ENCODE results near the gene ABHD6.
A peak's percentile ranks its signal among the peaks of the same experiment; 100 is the strongest.
"Not testable (repeated sequence)": the region's sequence is repeated elsewhere in the genome, so short reads cannot be mapped to it uniquely, and the experiment has no call there.

ABHD6 gene

DNA sequence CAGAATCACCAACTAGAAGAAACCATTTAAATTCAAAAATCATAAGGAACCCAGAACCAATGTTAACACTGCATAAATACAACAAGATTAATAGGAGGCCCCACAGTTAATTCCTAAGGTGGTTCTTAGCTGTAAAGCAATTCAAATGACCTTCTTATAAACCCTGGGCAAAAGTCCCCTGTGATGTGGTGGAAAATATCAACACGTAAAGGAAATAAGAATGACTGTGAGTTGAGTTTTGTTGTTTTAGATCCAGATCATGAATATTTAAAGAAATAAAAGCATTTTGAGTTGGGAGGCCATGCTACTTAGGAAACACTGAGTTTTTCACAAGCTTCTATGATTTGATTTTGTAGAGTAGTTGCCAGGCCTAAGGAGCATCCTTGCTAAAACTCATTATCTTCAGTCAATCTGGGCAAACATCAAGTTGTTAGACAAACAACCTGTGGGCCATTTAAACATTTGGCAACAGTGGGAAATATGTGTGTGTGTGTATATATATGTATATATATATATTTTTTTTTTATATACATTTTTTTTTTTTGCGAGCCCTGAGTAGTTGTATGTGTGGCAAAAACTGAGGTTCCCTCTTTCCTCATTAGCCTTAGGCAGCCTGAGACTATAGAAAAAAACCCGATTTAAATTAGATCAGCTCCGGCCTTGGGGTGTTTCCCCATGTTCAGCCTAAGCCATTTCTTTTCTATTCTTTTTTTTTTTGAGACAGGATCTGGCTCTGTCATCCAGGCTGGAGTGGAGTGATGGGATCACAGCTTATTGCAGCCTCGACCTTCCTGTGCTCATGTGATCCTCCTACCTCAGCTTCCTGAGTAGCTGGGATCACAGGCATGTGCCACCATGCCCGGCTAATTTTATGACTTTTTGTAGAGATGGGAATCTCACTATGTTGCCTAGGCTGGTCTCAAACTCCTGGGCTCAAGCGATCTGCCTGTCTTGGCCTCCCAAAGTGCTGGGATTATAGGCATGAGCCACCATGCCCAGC lies 87.1 kb downstream of the ABHD6 start:
- DNase-seq = no peak

DNA sequence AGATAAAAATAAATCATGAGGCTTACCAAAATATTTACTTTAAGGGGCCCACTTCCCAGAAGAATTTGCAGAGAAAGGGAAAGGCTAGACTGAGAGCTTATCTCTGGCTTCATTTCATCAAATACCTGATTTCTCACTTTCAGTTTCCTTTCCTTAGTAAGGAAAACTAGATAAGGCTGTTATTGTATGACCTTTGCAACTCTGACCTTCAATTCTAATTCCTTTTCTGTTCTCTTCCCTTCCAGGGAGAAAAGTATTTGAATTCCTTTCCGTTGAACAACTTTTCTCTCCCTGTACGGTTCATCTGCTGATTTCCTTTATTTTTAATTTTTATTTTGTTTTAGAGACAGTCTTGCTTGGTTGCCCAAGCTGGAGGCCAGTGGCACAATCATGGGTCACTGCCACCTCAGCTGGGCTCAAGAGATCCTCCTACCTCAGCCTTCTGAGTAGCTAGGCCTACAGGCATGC lies 88.0 kb downstream of the ABHD6 start:
- DNase-seq = no peak

DNA sequence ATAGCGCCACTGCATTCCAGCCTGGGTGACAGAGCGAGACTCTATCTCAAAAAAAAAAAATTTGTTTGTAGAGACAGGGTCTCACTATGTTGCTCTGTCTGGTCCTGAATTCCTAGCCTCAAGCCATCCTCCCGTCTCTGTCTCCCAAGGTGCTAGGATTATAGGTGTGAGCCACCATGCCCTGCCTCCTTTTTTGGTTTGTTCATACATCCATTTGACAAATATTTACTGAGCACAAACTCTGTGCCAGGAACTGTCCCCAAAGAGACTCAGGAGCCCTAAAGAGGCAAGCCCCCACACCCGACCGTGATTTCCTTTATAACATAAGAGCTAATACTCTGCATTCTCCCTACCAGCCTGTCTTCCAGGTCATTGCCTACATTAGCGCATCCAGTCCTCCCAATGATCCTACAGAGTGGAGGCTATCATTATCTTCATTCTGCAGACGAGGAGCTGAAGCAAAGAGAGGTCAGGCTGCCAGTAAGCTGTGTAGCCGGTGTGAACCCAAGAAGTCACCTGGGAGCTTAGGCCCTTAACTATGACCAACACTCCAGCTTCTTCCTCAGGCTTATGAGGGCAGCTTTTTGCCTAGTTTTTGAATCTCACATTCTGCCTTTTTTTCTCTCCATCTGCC lies 88.8 kb downstream of the ABHD6 start:
- DNase-seq = no peak

DNA sequence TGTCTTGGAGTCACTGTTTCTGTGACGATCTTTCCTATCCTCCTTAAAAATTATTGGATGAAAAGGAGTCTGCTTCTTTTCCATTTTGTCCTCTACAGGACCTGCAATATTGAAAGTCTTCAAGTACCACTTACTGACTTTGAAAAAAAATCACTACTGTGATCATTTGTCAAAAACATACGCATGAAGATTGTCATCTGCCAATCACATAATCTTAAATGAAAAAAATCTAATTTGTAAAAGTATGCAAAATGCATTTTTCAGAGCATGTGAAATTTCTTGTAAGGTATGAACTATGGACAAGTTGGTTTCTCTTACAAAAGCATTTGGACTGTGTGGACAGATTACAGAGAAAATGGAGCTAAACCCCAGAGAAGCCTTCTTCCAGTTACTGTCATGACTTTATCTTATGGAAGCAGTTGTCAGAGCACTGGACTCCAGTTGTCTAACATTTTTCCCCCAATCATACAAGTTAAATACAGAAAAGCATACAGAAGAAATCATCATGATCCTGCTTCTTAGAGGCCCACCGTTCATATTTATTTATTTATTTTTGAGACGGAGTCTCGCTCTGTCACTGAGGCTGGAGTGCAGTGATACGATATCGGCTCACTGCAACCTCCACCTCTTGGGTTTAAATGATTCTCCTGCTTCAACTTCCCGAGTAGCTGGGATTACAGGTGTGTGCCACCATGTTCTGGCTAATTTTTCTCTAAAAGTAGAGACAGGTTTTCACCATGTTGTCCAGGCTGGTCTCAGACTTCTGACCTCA lies 91.7 kb downstream of the ABHD6 start:
- DNase-seq = no peak

DNA sequence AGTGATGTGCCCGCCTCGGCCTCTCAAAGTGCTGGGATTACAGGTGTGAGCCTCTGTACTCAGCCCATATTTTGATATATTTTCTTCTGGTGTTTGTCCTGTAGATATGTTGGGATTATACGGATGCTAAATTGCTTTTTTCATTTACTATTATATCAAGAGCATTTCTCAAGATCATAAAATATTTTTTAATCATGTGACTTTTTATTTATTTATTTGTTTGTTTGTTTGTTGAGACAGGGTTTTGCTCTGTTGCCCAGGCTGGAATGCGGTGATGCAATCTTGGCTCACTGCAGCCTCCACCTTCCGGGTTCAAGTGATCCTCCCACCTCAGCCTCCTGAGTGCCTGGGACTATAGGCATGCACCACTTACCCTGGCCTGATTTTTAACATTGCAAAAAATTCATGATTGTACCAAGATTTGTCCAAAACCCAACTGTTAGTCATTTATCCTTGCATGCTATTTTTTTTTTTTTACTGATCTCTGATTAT lies 92.4 kb downstream of the ABHD6 start:
- no peak for DNase-seq

DNA sequence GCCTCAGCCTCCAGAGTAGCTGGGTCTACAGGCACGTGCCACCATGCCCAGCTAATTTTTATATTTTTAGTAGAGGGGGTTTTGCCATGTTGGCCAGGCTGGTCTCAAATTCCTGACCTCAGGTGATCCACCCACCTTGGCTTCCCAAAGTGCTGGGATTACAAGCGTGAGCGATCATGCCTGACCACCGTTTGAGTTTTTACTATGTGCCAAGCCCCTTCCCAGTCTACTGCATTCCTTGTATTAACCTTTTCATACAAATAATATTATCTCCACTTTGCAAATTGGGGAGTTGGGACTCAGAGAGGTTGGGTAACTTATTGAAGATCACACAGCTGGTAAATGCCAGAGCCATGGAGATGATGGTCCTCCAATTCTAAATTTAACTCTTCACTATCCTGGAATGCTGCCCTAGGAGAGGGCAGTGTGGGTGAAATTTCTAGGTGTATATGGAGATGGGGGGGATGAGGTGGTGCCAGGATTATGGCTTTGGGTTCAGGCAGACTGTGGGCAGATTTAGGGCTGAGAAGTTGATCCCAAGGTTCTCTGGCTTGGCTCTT lies 94.1 kb downstream of the ABHD6 start:
- DNase-seq = no peak

DNA sequence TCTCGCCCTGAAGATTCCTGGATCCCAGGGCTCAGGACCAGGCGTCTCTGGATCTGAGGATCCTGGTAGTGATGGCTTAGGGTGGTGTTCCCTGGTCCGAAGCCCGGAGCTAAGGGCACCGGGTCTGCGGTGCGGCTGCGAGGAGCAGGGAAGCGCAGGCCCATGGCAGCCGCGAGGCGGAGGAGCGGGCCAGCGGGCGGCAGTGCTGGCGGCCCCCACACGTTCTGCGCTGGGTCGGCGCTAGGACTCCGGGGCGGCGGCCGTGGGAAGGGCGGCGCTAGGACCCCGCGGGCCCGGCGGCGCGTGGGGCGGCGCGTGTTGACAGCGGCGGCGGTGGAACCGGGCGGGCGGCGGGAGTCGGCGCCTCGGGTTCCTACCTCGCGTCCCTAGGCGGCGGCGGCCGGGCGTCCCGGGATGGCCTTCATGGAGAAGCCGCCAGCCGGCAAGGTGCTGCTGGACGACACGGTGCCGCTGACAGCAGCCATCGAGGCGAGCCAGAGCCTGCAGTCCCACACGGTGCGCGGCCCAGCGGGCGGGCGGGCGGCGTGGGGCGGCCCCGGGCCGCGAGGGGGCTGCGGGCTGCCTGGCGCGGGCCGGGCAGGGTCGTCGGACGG lies 95.1 kb downstream of the ABHD6 start, which contains the start of gene PXK:
Gene PXK, plus strand, starts transcription at position 318 of the 614 bp plus-strand sequence. Its CDS starts 97 bp downstream, at position 415.
- peak in 1 of 2 experiments; percentile 18 for DNase-seq

DNA sequence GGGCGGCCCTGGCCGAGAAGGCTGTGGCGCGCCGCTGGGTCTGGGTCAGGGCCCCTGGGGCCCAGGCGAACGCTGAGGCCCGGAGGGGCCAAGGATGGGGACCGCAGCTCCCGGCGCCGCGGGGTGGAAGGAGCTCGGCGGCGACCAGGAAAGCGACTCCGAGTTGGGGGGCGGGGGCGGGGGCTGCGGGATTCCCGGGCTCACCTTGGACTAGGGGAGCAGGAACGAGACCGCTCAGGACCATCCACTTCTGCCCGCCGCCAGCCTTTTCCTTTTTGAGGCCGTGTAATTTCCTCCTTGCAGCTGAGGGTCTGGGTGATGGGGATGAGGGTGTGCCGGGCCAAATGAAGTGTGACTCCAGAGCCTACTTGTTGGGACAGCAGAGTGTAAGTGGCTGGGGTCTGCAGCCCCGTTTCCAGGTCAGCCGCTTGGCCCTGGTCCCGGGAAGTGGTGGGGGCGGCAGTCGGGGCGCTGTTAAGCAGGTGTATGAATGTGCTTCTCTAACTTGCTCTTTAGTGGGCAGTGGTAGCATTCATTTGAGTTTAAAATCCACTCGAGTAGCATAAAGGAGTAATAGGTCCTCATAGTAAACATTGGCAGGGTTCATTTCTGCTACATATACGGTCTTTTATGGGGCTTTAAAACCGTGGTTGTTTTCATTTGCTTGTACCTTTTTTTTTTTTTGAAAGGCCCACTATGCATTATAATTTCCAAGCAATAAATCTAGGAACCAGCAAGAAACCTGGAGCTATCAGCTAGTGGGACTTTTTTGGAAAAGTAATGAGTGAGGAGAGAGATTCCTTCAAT lies 95.8 kb downstream of the ABHD6 start:
- DNase-seq = no peak

DNA sequence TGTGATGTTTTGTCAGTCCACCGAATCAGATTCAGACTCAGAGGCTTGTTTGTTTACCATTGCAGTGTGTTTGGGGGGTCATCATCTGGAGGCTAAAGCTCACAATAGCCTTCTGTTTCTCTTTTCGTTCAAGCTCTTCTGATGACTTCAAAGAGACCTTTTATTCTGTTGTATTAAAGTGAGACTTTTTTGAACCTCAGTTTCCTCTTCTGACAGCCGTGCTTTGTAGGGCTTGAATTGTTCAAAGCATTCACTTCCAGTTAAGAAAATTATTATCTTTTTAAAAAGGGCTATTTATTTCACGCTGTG lies 96.4 kb downstream of the ABHD6 start:
- DNase-seq = no peak

DNA sequence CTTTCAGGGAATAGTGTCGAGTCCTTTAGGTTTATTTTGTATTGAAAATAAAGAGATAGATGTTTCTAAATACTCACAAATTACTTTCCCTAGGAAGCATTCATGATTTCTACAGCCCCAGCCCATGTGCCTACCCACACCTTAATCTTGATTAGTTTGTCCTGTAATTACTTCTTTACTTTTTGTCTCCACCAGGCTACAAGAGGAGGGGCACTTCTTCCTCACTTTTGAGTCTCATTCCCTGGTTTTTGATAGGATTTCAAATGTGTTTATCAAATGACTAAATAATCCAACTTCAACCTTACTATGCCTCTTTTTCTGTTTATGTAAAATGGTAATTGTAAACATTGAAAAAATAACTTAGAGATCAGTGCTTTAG lies 96.9 kb downstream of the ABHD6 start:
- no peak for DNase-seq

DNA sequence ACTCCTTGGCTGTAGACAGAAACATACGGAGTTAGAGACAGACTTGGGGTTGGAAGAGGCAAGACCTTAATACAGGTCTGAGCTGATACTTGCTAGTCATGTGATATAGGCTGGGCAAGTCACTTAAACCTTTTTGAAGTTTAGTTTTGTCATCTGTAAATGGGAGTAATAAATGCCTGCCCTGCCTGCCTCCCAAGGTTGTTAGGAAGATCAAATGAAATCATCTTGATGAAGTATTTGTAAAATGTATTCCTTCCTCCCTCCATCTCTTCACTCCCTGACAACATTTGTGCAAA lies 98.0 kb downstream of the ABHD6 start:
- no peak for DNase-seq

DNA sequence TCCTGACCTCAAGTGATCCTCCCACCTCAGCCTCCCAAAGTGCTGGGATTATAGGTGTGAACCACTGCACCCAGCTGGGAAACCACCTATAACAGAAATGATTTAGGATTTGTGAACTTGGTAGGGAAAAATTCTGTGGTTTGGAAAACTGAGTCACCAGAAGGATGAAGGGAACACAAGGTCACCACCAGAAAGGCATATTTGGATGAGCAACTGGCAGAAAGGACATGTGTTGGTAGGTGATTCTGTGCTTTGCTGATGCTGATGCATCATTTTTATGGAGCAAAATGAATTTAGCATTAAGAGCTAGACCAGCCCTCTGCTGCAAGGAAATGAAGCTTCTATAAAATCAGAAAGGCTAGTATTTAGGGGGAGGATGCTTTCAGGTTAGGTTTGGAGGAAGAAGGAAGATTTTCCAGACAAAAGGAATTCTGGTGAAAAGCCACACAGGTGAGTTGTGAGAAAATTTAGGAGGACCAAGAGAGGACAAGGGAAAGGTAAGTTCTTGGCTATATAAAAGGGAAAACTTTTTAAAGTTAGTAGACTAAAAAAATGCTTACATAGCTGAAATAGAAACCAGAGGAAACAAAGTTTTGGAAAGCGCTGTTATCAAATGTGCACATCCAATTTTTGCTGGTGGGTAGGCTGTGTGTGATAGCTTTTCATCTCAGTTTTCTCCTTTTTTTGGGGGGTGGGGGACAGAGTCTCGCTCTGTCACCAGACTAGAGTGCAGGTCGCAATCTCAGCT lies 98.7 kb downstream of the ABHD6 start:
- no peak for DNase-seq

DNA sequence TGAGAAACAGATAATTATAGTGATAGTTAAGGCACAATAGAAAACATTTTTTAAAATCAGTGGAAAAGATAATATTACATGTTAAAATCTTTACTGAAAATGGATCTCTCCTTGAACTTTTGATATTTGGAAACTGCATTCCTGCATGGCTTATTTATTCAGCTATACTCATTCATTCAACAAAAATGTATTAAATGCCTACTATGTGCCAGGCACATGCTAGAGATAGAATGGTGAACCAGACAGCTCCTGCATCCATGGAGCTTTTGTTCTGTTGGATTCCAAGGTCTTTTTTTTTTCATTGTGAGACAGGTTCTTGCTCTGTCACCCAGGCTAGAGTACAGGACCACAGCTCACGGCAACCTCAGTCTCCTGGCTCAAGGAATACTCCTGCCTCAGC lies 99.6 kb downstream of the ABHD6 start:
- DNase-seq = no peak

DNA sequence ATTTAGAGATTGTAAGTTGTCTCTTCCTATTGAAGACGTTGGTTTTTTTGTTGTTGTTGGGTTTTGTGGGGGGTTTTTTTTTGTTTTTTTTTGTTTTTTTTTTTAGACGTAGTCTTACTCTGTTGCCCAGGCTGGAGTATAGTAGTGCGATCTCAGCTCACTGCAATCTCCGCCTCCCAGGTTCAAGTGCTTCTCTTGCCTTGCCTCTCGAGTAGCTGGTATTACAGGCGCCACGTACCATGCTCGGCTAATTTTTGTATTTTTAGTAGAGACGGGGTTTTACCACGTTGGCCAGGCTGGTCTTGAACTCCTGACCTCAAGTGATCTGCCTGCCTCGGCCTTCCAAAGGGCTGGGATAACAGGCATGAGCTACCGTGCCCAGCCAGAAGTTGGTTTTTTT lies 101.6 kb downstream of the ABHD6 start:
- DNase-seq = not testable (repeated sequence)

DNA sequence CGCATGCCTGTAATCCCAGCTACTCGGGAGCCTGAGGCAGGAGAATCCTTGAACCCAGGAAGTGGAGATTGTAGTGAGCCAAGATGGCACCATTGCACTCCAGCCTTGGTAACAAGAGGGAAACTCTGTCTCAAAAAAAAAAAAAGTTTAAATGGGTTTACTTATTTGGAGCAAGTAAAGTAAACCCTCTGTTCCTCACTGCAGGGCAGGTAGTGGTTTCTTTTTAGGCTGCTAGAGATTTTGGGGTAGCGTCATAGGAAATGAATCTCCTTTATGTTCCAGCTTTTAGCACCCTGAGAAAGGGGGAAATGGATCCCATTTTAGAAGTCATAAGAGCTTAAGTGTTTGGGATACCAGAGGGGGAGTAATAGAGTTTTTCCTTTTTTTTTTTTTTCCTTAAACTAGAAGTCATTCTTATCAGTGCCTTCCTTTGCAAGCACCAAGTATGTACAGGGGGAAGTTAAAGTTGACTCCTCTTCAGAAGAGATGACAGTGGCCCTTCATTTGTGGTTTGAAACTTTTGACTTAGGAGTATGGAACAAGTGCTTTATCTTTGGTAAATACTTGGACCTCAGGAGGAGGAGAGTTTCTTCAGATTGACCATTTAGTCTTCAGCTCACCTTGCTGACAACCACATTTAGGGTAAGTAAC lies 103.1 kb downstream of the ABHD6 start:
- no peak for DNase-seq

DNA sequence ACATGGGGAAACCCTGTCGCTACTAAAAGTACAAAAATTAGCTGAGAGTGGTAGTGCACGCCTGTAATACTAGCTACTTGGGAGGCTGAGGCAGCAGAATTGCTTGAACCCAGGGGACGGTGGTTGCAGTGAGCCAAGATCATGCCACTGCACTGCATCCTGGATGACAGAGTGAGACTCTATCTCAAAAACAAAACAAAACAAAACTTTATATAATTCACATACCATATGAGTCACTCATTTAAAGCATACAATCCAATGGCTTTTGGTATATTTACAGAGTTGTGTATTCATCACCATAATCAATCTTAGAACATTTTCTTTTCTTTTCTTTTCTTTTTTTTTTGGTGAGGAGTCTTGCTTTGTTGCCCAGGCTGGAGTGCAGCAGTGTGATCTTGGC lies 103.8 kb downstream of the ABHD6 start:
- DNase-seq = no peak

DNA sequence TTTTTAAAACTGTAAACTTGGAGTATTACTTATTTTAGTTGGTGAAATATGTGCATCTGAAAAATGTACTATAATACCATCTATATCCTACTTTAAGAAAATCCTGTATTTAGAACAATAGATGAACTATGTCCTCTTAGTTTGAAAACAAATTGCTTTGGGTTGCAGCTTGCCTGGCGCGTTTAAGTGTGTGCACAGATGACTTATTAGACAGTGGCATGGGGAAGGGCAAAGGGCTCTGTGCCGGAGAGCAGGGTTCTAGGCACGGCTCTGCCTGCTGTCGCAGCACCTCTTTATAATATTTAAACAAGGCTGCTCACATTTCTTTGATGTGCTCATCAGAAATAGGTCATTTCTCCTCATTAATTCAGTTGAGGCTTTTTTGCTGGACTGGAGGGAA lies 105.1 kb downstream of the ABHD6 start:
- no peak for DNase-seq

All from NCI-H446 (cell line).